ENCODE data around the gene ITPK1.

- TF ChIP-seq EZH2phosphoT487 (IDR thresholded peaks at IDR 0.05; ENCODE audit: borderline replicate concordance, low read length) = no peak
- no peak for TF ChIP-seq CTCF (conservative IDR thresholded peaks at IDR 0.05; ENCODE audit: low read depth, low read length)
Observed at GRCh38 chr14:92974541-92975345, 141.0 kb downstream of the ITPK1 start.

All from PC-3 (cell line).